ENCODE results near the gene CFAP54. TPM values are rescaled to one million over a fixed set of nuclear protein-coding genes. Genes with fewer than 3 reads are reported as not detected.

The CFAP54 gene
- total RNA-seq, 1 donor from 2014 or later: 0.15 TPM

GRCh38 chr12:96445691-96446583 is 43.4 kb upstream of the CFAP54 start:
- no peak for TF ChIP-seq CTCF (IDR thresholded peaks at IDR 0.05; ENCODE audit: partially characterized antibody, unreplicated experiment)
- Mint-ChIP-seq H3K36me3 (ENCODE audit: unreplicated experiment) (no peaks in the 10 kb centered on the region), H3K27ac (ENCODE audit: unreplicated experiment) (no peak overlapping the region), H3K27me3 (ENCODE audit: unreplicated experiment) (peaks cover 2% of the 10 kb centered on the region), H3K4me3 (ENCODE audit: unreplicated experiment) (no peak overlapping the region), H3K9me3 (ENCODE audit: unreplicated experiment) (peaks cover 3% of the 10 kb centered on the region), H3K4me1 (ENCODE audit: low read depth, unreplicated experiment) (peaks cover 1% of the 10 kb centered on the region)
- no peak for DNase-seq

- Mint-ChIP-seq H3K36me3 (ENCODE audit: unreplicated experiment) (no peaks in the 10 kb centered on the region), H3K9me3 (ENCODE audit: unreplicated experiment) (peaks cover 3% of the 10 kb centered on the region), H3K27ac (ENCODE audit: unreplicated experiment) (no peak overlapping the region), H3K27me3 (ENCODE audit: unreplicated experiment) (peaks cover 2% of the 10 kb centered on the region), H3K4me3 (ENCODE audit: unreplicated experiment) (no peak overlapping the region), H3K4me1 (ENCODE audit: low read depth, unreplicated experiment) (peaks cover 1% of the 10 kb centered on the region)
- DNase-seq: no peak
- TF ChIP-seq CTCF (IDR thresholded peaks at IDR 0.05; ENCODE audit: partially characterized antibody, unreplicated experiment): no peak
Measured at GRCh38 chr12:96447256-96447655, 42.1 kb upstream of the CFAP54 start.

GRCh38 chr12:96448300-96448699 is 41.1 kb upstream of the CFAP54 start:
- Mint-ChIP-seq H3K4me3 (ENCODE audit: unreplicated experiment) (no peak overlapping the region), H3K36me3 (ENCODE audit: unreplicated experiment) (no peaks in the 10 kb centered on the region), H3K4me1 (ENCODE audit: low read depth, unreplicated experiment) (peaks cover 1% of the 10 kb centered on the region), H3K27ac (ENCODE audit: unreplicated experiment) (no peak overlapping the region), H3K27me3 (ENCODE audit: unreplicated experiment) (peaks cover 2% of the 10 kb centered on the region), H3K9me3 (ENCODE audit: unreplicated experiment) (peaks cover 3% of the 10 kb centered on the region)
- no peak for TF ChIP-seq CTCF (IDR thresholded peaks at IDR 0.05; ENCODE audit: partially characterized antibody, unreplicated experiment)
- no peak for DNase-seq

GRCh38 chr12:96452261-96452922 is 37.0 kb upstream of the CFAP54 start:
- Mint-ChIP-seq H3K27ac (ENCODE audit: unreplicated experiment) (no peak overlapping the region), H3K9me3 (ENCODE audit: unreplicated experiment) (peaks cover 3% of the 10 kb centered on the region), H3K36me3 (ENCODE audit: unreplicated experiment) (no peaks in the 10 kb centered on the region), H3K4me3 (ENCODE audit: unreplicated experiment) (no peak overlapping the region), H3K4me1 (ENCODE audit: low read depth, unreplicated experiment) (no peaks in the 10 kb centered on the region), H3K27me3 (ENCODE audit: unreplicated experiment) (no peaks in the 10 kb centered on the region)
- no peak for DNase-seq
- no peak for TF ChIP-seq CTCF (IDR thresholded peaks at IDR 0.05; ENCODE audit: partially characterized antibody, unreplicated experiment)

- Mint-ChIP-seq H3K36me3 (ENCODE audit: unreplicated experiment) (no peaks in the 10 kb centered on the region), H3K4me1 (ENCODE audit: low read depth, unreplicated experiment) (no peaks in the 10 kb centered on the region), H3K27ac (ENCODE audit: unreplicated experiment) (no peak overlapping the region), H3K27me3 (ENCODE audit: unreplicated experiment) (no peaks in the 10 kb centered on the region), H3K4me3 (ENCODE audit: unreplicated experiment) (no peak overlapping the region), H3K9me3 (ENCODE audit: unreplicated experiment) (peaks cover 4% of the 10 kb centered on the region)
- TF ChIP-seq CTCF (IDR thresholded peaks at IDR 0.05; ENCODE audit: partially characterized antibody, unreplicated experiment): no peak
- DNase-seq: no peak
Measured at GRCh38 chr12:96454396-96454795, 35.0 kb upstream of the CFAP54 start.

Data from glutamatergic neuron (in vitro differentiated cells).